ENCODE measurements around the gene VWA5B2.

Gene VWA5B2

DNA sequence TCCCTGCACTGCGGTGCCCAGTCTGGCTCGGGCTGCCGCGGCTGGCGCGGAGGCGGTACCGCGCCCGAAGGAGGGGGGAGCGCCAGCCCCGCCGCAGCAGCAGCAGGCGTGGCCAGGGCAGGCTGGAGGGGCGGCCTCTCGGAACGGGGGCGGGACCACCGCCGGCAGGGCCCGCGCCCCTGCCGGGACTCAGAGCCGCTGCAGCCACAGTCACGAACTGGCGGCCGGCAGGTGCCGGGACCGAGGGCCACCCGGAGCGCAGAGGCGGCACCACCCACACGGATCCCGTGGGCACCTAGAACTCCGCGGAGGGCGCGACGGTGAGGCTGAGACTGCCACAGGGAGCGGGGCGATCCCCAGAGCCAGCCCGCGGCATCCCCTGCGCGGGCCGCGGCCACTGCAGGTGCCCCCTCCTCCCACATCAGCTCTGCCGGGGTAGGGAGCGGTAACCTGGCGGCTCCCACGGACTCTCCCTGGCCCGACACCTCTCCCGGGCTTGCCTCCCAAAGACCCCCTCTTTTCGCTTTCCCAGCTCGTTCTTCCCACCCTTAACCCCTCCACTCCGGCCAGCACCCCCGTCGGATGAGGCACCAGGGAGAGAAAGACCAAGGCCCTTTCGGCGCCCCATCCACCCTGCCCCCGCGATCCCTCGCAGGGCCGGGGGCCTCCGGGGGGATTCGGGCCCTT lies at the start of gene VWA5B2:
TSS of gene VWA5B2 (plus strand) at position 192 of the 687 bp plus-strand sequence. CDS start 944 bp downstream, outside the sequence.
- peak; percentile 86 for DNase-seq (ENCODE audit: low spot score)

DNA sequence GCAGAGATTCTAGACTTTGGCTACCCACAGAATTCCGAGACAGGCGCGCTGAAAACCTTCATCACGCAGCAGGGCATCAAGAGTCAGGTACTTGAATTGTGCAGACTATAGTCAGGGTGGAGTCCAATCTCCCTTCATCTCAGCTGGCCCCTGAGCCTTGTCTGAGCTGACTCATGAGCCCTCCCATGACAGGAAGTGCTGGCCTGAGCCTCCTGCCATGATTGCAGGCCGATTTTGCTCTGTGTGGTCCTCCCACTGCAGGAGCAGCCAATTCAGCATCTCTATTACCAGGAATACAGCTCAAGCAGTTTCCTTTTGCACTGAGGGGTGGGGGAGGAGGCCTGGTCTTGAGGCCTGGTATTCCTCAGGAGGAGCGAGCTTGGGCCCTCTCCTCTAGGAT lies 49.2 kb upstream of the VWA5B2 start:
- no peak for DNase-seq (ENCODE audit: low spot score)

DNA sequence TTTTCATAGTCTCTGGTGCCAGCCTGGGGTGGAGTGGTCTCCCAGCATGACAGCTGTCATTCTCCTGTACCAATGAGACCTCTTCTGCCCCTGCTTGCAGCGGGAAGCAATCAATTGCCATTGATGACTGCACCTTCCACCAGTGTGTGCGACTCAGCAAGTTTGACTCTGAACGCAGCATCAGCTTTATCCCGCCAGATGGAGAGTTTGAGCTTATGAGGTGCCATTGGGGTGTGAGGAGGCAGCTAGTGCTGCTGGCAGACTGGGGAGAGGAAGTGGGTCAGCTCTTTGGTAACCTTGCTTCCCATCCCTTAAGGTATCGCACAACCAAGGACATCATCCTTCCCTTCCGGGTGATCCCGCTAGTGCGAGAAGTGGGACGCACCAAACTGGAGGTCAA lies 47.8 kb upstream of the VWA5B2 start:
- DNase-seq (ENCODE audit: low spot score) = no peak

DNA sequence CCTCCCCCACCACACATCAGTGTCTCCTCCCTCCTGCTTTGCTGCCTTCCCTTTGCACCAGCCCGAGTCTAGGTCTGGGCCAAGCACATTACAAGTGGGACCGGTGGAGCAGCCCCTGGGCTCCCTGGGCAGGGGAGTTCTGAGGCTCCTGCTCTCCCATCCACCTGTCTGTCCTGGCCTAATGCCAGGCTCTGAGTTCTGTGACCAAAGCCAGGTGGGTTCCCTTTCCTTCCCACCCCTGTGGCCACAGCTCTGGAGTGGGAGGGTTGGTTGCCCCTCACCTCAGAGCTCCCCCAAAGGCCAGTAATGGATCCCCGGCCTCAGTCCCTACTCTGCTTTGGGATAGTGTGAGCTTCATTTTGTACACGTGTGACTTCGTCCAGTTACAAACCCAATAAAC lies 45.7 kb upstream of the VWA5B2 start:
- DNase-seq (ENCODE audit: low spot score) = no peak

DNA sequence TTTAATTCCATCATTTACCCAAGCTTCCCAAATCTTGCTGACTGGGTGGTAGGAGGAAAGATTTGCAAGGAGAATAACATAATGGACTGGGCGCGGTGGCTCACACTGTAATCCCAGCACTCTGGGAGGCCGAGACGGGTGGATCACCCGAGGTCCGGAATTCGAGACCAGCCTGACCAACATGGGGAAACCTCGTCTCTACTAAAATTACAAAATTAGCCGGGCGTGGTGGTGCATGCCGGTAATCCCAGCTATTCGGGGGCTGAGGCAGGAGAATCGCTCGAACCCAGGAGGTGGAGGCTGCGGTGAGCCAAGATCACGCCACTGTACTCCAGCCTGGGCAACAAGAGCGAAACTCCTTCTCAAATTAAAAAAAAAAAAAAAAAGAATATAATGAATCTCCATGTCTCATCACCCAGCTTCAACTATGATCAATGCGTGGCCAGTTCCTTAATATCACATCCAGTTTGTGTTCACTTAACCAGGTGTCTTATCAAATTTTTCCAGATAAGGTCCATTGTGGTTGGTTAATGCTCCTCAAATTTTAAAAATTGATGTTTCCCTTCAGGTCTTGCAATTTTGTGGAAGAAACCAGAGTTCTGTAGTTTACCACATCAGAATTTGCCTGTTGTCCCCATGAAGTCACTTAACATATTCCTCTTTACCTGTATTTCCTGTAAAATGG lies 44.7 kb upstream of the VWA5B2 start:
- no peak for DNase-seq (ENCODE audit: low spot score)

DNA sequence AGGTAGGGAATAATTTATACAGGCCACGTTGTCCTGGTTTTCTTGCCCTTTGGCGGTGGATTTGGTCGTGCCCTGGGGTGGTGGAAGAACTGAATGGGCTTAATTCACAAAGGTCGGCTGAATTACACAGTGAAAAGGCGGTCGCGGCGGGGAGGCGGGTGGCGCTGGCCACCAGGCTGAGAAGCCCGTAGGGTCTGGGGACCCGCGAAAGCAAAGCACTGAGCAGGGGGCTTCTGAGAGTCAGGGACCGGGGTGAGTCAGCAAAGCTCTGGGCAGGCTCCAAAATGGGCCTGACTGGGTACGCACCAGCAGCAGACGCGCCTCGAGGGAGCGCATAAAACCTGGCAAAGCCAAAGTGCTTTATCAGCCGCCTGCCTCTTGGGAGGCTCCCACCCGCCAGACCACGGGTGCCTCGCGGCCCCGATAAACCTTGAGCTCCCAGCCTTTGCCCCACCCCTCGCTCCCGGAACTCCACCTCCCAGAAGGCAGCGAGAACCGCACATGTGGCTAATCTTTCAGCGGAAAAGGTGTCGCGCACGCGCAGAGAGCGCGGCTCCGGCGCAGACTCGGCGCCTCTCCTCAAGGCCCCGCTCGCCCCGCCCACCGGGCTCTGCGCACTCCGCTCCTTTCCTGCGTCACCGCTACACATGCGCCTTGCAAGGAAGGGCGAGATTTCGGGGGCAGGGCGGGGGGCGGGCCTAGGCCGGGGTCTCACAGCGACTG lies 43.8 kb upstream of the VWA5B2 start:
- DNase-seq (ENCODE audit: low spot score) = peak; percentile 100

DNA sequence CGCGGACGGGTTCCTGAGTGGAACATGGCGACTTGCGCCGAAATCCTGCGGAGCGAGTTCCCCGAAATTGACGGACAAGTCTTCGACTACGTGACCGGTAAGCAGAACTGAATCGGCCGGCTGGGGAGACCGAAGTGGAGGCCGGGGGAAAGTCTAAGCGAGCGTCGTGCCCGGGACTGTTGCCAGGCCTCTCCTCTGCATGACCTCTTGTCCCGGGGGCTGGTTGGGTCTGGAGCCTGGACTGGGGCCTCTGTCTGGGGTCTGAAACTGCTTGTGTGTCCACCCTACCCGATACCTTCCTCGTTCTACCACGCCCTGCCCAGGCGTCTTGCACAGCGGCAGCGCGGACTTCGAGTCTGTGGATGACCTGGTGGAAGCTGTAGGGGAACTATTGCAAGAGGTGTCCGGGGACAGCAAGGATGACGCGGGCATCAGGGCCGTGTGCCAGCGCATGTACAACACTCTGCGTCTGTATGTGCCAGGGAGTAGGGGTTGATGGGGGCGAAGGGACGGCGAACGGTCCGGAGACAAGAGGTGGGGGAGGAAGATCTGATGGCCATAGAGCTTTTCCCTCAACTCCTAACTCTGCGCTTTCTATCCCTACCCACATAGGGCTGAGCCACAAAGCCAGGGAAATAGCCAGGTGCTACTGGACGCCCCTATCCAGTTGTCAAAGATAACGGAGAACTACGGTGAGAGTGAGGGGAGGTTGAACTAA lies 43.0 kb upstream of the VWA5B2 start, which contains the start of gene ABCF3:
TSS of gene ABCF3 (plus strand) at position 16 of the 718 bp plus-strand sequence. CDS start at position 25, 9 bp downstream.
- DNase-seq (ENCODE audit: low spot score) = no peak

DNA sequence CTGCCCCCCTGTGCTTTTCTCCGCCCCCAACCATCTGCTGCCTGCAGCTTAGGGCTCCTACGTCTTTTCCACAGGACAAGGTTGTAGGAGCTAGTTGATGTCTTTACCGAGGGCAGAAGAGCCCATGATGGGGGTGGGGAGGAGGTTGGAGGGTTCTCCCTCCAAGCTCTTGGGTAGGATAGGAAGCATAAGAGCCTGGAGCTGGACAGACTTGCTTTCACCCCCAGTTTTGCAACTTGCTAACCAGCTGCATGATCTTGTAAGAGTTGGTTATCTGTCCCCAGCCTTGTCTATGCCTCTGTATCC lies 42.5 kb upstream of the VWA5B2 start:
- no peak for DNase-seq (ENCODE audit: low spot score)

DNA sequence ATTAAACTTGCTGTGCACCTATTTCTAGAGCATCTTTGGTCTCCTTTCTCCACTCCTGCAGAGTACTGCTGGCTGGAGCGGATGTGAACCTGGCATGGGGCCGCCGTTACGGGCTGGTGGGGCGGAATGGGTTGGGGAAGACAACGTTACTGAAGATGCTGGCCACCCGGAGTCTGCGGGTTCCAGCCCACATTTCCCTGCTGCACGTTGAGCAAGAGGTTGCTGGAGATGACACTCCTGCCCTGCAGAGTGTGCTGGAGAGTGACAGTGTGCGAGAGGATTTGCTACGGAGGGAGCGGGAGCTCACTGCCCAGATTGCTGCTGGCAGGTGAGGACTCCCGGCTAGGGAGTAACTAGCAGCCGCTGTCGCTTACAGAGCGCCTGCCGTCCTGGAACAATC lies 41.3 kb upstream of the VWA5B2 start:
- no peak for DNase-seq (ENCODE audit: low spot score)

DNA sequence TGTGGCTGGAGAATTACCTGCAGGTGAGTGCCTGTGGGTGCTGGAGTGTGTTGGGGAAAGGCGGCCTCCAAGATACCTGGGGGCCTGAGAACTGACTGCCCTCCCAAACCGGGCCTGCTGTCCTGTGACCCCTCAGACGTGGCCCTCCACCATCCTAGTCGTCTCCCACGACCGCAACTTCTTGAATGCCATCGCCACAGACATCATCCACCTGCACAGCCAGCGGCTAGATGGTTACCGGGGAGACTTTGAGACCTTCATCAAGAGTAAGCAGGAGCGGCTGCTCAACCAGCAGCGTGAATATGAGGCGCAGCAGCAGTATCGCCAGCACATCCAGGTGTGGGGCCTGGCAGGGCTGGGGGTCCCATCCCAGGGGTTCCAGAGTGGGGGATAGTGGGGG lies 40.0 kb upstream of the VWA5B2 start:
- DNase-seq (ENCODE audit: low spot score) = no peak

DNA sequence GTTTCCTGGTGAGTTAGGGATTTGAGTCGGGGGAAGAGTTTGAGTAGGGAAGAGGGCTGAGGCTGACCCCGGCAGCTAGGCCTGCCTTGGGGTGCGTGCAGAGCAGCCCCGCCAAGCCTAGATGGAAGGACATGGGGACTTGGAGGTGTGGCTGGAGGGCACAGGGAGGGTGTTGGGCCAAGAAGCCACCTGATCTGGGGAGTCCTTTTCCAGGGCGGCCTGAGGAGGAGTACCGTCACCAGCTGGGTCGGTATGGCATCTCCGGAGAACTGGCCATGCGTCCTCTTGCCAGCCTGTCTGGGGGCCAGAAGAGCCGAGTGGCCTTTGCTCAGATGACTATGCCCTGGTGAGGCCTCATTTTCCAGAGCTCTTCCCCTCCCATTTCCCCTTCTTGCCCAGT lies 36.5 kb upstream of the VWA5B2 start:
- DNase-seq (ENCODE audit: low spot score) = no peak

DNA sequence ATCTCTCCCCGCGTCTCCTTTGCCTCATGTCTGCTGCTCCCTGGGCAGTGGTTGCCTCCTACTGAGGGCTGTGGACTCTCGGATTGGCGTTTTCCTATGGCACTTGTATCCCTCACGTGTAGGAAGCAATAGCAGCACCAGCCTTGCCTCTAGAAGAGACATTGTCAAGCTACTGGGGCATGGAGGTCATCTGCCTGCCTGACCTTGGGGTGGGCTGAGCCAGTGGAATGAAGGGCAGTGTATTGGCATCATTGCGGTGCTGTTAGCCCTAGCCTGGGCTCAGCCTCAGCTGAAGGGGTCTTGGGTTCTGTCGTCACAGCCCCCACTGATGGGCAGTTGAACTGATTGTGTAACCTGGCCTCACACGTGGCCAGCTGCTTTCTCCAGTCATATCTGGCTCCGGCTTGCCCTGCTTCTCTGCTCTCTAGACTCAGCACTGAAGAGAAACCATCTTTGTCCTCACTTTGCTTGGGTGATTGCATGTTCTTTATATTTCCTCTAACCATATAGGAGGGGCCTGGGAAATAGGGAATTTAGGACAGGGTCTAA lies 35.3 kb upstream of the VWA5B2 start:
- no peak for DNase-seq (ENCODE audit: low spot score)

DNA sequence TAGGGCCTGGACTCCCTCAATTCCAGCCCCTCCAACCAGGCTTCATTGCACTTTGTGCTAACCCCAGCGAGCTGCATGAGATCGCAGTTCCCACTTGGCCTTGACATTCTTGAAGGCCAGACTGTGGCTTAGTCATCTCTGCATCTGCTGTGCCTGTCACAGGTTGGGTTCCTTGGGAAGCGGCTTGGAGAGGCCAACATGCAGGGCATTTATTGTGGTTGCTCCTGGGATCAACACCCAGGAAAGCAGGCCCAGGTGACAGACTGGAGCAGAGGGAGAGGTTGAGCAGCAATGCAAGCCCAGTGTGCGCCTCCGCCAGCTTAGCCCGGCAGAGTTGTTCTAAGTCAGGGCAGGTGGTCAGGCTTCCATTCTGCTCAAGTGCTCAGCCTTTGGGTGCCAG lies 32.8 kb upstream of the VWA5B2 start:
- DNase-seq (ENCODE audit: low spot score) = no peak

DNA sequence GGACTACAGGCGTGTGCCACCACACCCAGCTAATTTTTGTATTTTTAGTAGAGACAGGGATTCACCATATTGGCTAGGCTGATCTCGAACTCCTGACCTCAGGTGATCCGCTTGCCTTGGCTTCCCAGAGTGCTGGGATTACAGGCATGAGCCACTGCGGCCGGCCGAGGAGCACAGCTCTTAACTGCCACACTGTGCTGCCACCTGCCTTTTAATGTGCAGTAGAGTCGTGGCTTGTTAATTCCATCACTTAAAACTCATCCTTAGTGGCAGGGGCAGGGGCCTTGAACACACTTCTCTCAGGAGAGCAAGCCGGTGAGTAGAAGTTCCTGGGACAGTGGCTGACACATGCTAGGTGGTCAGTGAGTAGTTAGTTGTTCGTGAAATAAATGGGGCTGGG lies 30.9 kb upstream of the VWA5B2 start:
- no peak for DNase-seq (ENCODE audit: low spot score)

DNA sequence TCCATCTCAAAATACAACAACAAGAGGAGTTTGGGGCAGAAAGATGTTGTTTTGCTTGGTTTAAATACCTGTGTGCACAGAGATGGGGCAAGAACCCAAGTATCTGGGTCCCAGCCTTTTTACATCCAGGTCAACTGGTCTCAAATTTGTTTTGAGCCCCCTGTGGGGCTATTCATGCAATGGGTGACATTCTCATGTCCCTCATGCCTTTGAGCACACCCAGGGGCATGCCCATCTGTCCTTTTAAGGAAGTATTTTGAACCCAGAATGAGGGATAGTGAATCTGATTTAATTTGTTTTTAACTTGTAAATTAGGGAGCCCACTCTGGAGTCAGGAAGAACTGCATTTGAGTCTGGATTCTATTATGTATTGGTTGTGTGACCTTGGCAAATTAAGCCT lies 28.6 kb upstream of the VWA5B2 start:
- DNase-seq (ENCODE audit: low spot score) = no peak

DNA sequence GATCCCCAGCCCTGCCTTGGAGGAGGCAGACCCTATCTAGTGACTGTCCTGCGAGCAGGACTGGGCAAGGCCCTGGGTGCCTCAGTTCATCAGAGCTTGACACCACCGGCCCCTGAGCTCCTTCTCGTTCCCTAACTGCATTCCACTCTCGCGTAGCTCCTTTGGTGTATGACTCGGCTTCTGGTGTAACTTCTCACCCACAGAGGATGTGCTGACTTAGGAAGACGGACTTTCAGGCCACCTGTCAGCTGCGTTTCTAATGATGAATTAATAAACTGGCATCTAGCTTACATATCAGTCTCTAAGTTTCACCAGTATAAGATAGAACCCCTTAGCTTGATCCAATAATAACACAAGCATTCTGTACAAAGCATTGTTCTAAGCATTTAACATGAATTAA lies 25.9 kb upstream of the VWA5B2 start:
- DNase-seq (ENCODE audit: low spot score) = no peak

DNA sequence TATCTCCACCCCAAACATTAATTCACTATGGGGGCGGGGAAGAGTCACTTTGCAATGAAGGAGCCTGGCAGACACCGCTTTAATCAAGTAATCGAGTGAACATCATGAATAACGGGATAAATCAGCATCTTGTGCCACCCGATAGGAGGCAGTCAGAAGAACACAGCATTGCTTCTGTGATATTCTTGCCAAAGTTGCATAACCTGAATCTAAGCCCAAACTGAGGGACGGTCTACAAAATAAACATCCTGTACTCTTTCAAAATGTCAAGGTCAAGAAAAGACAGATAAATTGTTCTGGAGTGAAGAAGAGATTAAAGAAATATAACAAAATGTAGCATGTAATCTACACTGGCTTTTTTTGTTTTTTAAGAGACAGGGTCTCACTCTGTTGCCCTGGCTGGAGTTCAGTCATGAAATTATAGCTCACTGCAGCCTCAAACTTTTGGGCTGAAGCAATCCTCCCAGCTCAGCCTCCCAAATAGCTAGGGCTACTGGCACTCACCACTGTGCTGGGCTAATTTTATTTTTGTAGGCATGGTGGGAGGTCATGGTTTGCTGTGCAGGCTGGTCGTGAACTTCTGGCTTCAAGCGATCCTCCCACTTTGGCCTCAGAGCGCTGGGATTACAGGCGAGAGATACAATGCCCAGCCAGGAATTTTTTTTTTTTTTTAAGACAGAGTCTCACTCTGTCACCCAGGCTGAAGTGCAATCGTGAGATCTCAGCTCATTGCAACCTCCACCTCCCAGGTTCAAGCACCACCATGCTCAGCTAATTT lies 20.1 kb upstream of the VWA5B2 start:
- no peak for DNase-seq (ENCODE audit: low spot score)

DNA sequence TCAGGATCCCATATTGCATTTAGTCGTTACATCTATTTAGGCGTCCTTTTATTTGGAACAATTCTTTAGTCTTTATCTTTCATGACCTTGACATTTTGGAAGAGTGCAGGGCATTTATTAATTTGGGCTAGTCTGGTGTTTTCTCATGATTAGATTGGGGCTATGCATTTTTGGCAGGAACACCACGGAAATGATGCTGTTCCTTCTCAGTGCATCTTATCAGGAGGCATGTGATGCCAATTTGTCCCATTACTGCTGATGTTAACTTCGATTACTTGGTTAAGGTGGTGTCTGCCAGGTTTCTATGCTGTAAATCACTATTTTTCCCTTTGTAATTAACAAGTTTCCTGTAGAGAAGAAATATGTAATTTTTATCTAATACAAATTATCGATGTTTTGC lies 18.1 kb upstream of the VWA5B2 start:
- no peak for DNase-seq (ENCODE audit: low spot score)

DNA sequence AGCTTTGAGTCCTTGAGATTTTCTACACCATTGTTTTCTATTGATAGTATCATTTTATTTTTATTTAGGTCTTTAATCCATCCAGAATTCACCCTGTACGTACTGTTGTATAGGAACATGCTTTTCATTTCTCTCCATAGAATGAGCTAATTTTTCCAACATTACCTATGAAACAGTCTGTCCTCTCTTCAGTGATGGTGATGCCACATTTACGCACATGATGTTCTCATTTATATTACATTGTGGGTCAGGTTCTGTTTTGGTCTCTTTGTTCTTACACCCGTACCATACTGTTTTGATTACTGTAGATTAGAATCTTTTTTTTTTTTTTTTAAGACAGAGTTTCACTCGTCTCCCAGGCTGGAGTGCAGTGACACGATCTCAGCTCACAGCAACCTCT lies 17.7 kb upstream of the VWA5B2 start:
- DNase-seq (ENCODE audit: low spot score) = no peak

DNA sequence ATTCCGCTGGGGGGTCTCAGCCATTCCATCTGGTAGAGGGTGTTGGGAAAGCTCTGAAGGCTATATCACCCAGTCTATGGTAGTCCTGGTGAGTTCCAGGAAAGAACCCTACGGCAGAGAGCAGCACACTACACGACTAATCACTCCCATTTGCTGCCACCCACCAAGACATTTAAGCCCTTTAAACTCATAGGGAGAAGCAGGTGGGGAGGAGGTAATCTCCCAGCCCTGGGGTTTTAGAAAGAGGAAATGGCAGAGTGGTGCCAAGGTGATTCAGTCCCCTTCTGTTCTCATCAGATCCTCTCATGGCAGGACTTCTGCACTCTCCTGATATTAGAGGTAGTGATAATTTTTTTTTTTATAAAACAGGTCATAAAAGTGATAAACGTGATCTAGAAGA lies 10.6 kb upstream of the VWA5B2 start:
- no peak for DNase-seq (ENCODE audit: low spot score)

DNA sequence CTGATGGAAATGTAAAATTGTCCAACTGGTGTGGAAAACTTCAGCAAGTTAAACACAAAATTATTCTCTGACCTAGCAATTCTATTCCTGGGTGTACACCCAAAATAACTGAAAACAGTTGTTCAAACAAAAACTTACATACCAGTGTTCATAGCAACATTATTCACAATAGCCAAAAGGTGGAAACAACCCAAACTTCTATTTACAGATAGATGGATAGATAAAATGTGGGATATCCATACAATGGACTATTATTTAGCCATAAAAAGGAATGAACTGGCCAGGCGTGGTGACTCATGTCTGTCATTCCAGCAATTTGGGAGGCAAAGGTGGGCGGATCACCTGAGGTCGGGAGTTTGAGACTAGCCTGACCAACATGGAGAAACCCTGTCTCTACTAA lies 6.9 kb upstream of the VWA5B2 start:
- no peak for DNase-seq (ENCODE audit: low spot score)

DNA sequence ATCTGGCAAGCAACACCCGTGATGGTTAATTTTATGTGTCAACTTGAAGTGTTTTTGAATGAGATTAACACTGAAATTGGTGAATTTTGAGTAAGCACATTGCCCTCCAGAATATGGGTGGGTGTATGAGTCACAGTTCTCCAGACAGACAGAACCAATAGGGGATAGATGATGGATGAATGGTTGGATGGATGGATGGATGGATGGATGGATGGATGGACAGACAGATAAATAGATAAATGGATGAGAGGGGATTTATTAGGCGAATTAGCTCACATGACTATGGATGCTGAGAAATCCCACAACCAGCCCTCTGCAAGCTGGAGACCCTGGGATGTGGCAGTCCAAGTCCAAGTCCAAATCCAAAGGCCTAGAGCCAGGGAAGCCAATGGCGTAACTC lies 5.4 kb upstream of the VWA5B2 start:
- no peak for DNase-seq (ENCODE audit: low spot score)

Measured in ecto neural progenitor cell (in vitro differentiated cells).